ENCODE data around the gene GPR45. TPM values are rescaled to one million over a fixed set of nuclear protein-coding genes. Genes with fewer than 3 reads are reported as not detected.

Gene GPR45
- total and polyA plus RNA-seq, 9 of the 15 experiments (the other 6 are each of a cell fraction or from before 2014, with no cell fraction given): not detected

DNA sequence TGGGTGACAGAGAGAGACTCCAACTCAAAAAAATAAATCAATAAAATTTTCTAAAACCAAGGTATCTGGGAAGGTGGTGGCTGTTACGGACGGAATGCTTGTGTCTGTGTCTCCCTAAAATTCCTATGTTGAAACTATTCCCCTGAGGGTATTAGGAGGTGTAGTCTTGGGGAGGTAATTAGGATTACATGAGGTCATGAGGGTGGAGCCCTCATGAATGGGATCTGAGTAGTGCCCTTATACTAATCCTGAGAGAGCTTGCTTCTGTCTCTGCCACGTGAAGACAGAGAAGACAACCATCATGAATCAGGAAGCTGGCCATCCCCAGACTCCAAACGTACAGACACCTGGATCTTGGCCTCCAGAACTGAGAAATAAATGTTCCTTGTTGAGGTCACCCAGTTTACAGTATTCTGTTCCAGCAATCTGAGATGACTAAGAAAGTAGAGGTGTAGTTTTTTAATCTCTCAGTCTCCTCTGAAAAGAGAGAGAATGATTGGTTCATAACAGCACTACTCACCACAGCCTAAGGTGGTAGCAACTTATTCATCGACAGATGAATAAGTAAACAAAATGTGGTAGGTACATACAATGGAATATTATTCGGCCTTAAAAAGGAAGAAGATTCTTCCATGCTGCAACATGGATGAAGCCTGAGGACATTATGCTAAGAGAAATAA lies 49.6 kb downstream of the GPR45 start:
- H3K27me3 ChIP-seq (ENCODE audit: control insufficient read depth in 2 of 2, insufficient read depth in 2 of 2, low read length in 2 of 2): no peaks in the 10 kb centered on the region
- intact Hi-C loops (cut with micrococcal nuclease): no loop called here
- H3K27ac ChIP-seq (ENCODE audit: extremely low read depth, low read depth, low read length): no peak overlapping the region
- no peaks in the 10 kb centered on the region for H3K9me3 ChIP-seq (replicated peaks; ENCODE audit: control insufficient read depth, insufficient read depth, low read depth, low read length)
- H3K4me1 ChIP-seq (replicated peaks in 1 of 2; ENCODE audit: control insufficient read depth in 2 of 2, insufficient read depth in 2 of 2, low read length in 2 of 2): 0 out of 5 replicates have a peak, but pooled peaks cover 0 to 3% of the 10 kb centered on the region in 2 experiments
- H3K9me1 ChIP-seq (ENCODE audit: control insufficient read depth, insufficient read depth, low read length): peaks cover 3% of the 10 kb centered on the region
- DNase-seq (ENCODE audit: extremely low read depth in 1 of 4, low spot score in 3 of 4): no peak
- H3K79me2 ChIP-seq (ENCODE audit: control insufficient read depth, insufficient read depth, low read length): no peaks in the 10 kb centered on the region
- H3K9ac ChIP-seq (ENCODE audit: insufficient read depth in 1 of 2, low read depth in 2 of 2, low read length in 2 of 2): no peak overlapping the region
- H4K20me1 ChIP-seq (replicated peaks; ENCODE audit: control insufficient read depth, insufficient read depth, low read length): peaks cover 3% of the 10 kb centered on the region
- ChIA-PET CTCF (ENCODE audit: low intra/inter-chr PET ratio) (no interaction called here), POLR2A (no interaction called here)
- WGBS (ENCODE audit: insufficient coverage, low coverage, missing lambda C conversion rate): 85% methylated on average over 6 of the region's 6 CpGs
- in situ Hi-C loops (cut with MboI): loop anchor here (5.0 kb wide), 1 partner anchor 174 kb away; no protein-coding TSS in a partner anchor
- peaks cover 69% of the 10 kb centered on the region for H3K36me3 ChIP-seq (ENCODE audit: control insufficient read depth, insufficient read depth, low read length)
- no TSS peak for BruUV-seq (replicated peaks)
- TF ChIP-seq ZNF696 (CRISPR knock-in tag; conservative IDR thresholded peaks at IDR 0.05) (no peak), POLR2A (conservative IDR thresholded peaks at IDR 0.05) (no peak), HDAC2 (IDR thresholded peaks at IDR 0.05) (no peak)
- H3K4me3 ChIP-seq: no peak overlapping the region
- no peak overlapping the region for H2AFZ ChIP-seq (ENCODE audit: low read depth, low read length)
- no peak for FAIRE-seq
- ATAC-seq: no peak
- H3K4me2 ChIP-seq (ENCODE audit: insufficient read depth, low read length): no peak overlapping the region

DNA sequence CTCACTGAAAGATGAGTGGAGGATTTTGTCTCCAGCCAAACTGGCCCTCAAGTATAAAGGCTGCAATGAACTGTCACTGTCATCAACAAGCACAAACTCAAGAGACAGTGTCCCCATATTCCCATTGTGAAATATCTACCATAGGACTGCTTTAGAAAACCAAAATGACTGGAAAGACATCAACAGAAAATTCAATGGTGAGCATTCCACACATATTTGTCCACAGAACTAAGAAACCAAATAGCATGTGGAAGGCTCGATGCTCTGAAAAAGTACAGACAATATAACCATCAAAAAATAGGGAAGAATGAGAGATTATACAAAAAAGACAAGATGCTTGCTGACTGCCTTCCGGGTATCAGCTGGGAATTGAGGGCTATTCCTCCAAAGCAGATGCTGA lies 50.4 kb downstream of the GPR45 start:
- BruUV-seq (replicated peaks): no TSS peak
- no peak overlapping the region for H3K4me2 ChIP-seq (ENCODE audit: insufficient read depth, low read length)
- DNase-seq (ENCODE audit: extremely low read depth in 1 of 4, low spot score in 3 of 4): no peak
- peaks cover 66% of the 10 kb centered on the region for H3K36me3 ChIP-seq (ENCODE audit: control insufficient read depth, insufficient read depth, low read length)
- intact Hi-C loops (cut with micrococcal nuclease) (no loop called here), in situ Hi-C loops (cut with MboI) (loop anchor here (5.0 kb wide), 1 partner anchor 175 kb away; no protein-coding TSS in a partner anchor)
- no peak for TF ChIP-seq NR2F6 (CRISPR knock-in tag; IDR thresholded peaks at IDR 0.05)
- no peak for TF ChIP-seq ZNF282 (CRISPR knock-in tag; IDR thresholded peaks at IDR 0.05)
- no peak for TF ChIP-seq RBBP5 (IDR thresholded peaks at IDR 0.05; ENCODE audit: borderline replicate concordance, insufficient read depth, low read length, poor library complexity, severe bottlenecking)
- TF ChIP-seq HNRNPL (IDR thresholded peaks at IDR 0.05; ENCODE audit: low read depth, low read length): no peak
- TF ChIP-seq ASH1L (IDR thresholded peaks at IDR 0.05; ENCODE audit: borderline replicate concordance, low read depth, partially characterized antibody): no peak
- no peak for TF ChIP-seq POLR2G (IDR thresholded peaks at IDR 0.05; ENCODE audit: low read depth, low read length)
- TF ChIP-seq ESRRA (IDR thresholded peaks at IDR 0.05; ENCODE audit: borderline replicate concordance, low read depth): no peak
- no peak for TF ChIP-seq ZBTB17 (CRISPR knock-in tag; IDR thresholded peaks at IDR 0.05)
- TF ChIP-seq NR4A1 (CRISPR knock-in tag; IDR thresholded peaks at IDR 0.05): no peak
- TF ChIP-seq NR4A1 (tag; IDR thresholded peaks at IDR 0.05): no peak
- peaks cover 3% of the 10 kb centered on the region for H3K9me1 ChIP-seq (ENCODE audit: control insufficient read depth, insufficient read depth, low read length)
- H3K9ac ChIP-seq (ENCODE audit: insufficient read depth in 1 of 2, low read depth in 2 of 2, low read length in 2 of 2): no peak overlapping the region
- H4K20me1 ChIP-seq (replicated peaks; ENCODE audit: control insufficient read depth, insufficient read depth, low read length): peaks cover 3% of the 10 kb centered on the region
- FAIRE-seq: no peak
- no peaks in the 10 kb centered on the region for H3K79me2 ChIP-seq (ENCODE audit: control insufficient read depth, insufficient read depth, low read length)
- POLR2A ChIA-PET: no interaction called here
- 0 out of 5 replicates have a peak, but pooled peaks cover 0 to 3% of the 10 kb centered on the region in 2 experiments for H3K4me1 ChIP-seq (replicated peaks in 1 of 2; ENCODE audit: control insufficient read depth in 2 of 2, insufficient read depth in 2 of 2, low read length in 2 of 2)
- H2AFZ ChIP-seq (ENCODE audit: low read depth, low read length): no peak overlapping the region
- 95% methylated on average over 2 of the region's 2 CpGs for WGBS (ENCODE audit: insufficient coverage, low coverage, missing lambda C conversion rate)
- H3K4me3 ChIP-seq: no peak overlapping the region
- H3K9me3 ChIP-seq (replicated peaks; ENCODE audit: control insufficient read depth, insufficient read depth, low read depth, low read length): no peaks in the 10 kb centered on the region
- CTCF ChIA-PET (ENCODE audit: low intra/inter-chr PET ratio): no interaction called here
- ATAC-seq: no peak
- no peak overlapping the region for H3K27ac ChIP-seq (ENCODE audit: extremely low read depth, low read depth, low read length)
- H3K27me3 ChIP-seq (ENCODE audit: control insufficient read depth in 2 of 2, insufficient read depth in 2 of 2, low read length in 2 of 2): no peaks in the 10 kb centered on the region

All from K562 (cell line).